ENCODE results near the gene RPS27L. TPM values are rescaled to one million over a fixed set of nuclear protein-coding genes. Genes with fewer than 3 reads are reported as not detected.

RPS27L gene
- total and polyA plus RNA-seq, 8 donors = 73.2 to 176 (median 127) TPM

DNA sequence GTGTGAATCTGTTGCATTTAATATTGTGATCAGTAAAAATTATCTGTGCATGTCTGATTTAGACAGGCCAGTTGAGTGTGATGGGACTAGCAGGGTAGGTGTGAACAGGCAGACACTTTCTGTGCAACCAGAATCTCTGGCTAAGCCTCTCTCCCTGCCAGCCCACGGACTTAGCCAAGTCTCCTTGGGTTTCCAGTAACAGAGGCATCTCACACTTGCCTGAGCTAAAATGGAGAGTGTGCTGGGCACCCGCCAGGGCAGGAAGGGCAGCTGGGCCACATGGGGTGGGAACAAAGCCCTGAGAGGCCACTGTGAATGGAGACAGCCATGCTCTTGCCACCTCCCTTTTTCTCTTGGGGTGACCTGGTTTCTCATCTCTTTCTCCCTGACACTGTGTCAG, 12.5 kb upstream of the RPS27L start:
- intact Hi-C loops (cut with DNase I) = no loop called here
- Histone ChIP-seq H3K27ac (no peak overlapping the region), H3K27me3 (no peaks in the 10 kb centered on the region), H3K36me3 (no peaks in the 10 kb centered on the region), H3K9me3 (no peaks in the 10 kb centered on the region), H3K4me3 (no peak overlapping the region), H3K4me1 (no peaks in the 10 kb centered on the region)
- FAIRE-seq (no peak), ATAC-seq (no peak), DNase-seq (no peak)
- TF ChIP-seq, protein P1, sequence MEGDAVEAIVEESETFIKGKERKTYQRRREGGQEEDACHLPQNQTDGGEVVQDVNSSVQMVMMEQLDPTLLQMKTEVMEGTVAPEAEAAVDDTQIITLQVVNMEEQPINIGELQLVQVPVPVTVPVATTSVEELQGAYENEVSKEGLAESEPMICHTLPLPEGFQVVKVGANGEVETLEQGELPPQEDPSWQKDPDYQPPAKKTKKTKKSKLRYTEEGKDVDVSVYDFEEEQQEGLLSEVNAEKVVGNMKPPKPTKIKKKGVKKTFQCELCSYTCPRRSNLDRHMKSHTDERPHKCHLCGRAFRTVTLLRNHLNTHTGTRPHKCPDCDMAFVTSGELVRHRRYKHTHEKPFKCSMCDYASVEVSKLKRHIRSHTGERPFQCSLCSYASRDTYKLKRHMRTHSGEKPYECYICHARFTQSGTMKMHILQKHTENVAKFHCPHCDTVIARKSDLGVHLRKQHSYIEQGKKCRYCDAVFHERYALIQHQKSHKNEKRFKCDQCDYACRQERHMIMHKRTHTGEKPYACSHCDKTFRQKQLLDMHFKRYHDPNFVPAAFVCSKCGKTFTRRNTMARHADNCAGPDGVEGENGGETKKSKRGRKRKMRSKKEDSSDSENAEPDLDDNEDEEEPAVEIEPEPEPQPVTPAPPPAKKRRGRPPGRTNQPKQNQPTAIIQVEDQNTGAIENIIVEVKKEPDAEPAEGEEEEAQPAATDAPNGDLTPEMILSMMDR (IDR thresholded peaks at IDR 0.05) = no peak
- 76 to 80% methylated on average over 2 of the region's 2 CpGs for WGBS, 2 donors

DNA sequence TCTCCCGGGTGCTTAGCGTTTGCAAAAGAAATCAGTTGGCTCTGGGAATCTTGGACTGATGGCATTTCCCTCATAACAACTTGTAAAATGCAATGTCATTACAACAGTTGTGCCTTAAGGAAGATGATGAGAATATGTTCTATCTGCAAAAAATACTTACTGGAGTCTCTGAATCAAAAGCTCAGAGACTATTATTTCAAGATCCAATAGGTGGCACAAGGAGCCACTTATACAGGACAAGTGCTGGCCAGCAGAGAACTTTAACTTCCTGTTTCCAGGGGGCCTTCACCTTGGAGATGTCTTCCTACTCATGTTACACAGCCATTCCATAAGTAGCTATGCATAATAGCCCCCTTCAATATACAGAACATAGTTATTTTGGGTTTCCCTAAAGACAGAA, 8.9 kb upstream of the RPS27L start:
- TF ChIP-seq, protein P1 (IDR thresholded peaks at IDR 0.05) = no peak
- no peaks in the 10 kb centered on the region for H3K9me3 ChIP-seq
- WGBS, 2 donors = 89% methylated on average over 2 of the region's 2 CpGs
- DNase-seq = no peak
- no peaks in the 10 kb centered on the region for H3K36me3 ChIP-seq
- ATAC-seq = no peak
- H3K27me3 ChIP-seq = no peaks in the 10 kb centered on the region
- H3K4me1 ChIP-seq = no peaks in the 10 kb centered on the region
- no peak overlapping the region for H3K4me3 ChIP-seq
- H3K27ac ChIP-seq = no peak overlapping the region
- no peak for FAIRE-seq
- intact Hi-C loops (cut with DNase I) = no loop called here

DNA sequence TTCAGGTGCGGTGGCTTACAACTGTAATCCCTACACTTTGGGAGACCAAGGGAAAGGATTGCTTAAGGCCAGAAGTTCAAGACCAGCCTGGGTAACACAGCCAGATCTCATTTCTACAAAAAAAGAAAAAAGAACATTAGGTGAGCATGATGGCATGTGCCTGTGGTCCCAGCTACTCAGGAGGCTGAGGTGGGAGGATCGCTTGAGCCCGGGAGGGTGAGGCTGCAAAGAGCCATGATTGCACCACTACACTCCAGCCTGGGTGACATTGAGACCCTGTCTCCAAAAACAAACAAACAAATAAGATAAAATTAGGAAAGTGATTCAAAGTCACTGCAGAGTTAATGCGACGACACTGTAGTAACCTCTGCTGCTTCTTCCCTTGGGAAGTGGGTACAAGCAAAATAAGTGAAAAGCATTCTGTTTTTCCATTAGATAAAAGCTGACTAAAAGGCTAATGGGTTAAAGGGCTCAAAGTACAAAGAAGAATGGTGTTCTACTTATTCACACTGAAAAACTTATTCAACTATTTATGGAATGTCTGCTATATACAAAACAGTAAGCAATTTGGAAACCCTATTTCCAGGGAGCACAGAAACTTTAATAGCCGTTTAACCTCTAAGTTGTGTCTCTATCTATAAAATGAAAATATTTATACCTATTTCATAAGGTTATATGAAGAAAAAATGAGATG, 8.0 kb upstream of the RPS27L start:
- ATAC-seq (no peak), DNase-seq (no peak), FAIRE-seq (no peak)
- Histone ChIP-seq H3K27ac (no peak overlapping the region), H3K27me3 (no peaks in the 10 kb centered on the region), H3K9me3 (no peaks in the 10 kb centered on the region), H3K36me3 (no peaks in the 10 kb centered on the region), H3K4me1 (no peaks in the 10 kb centered on the region), H3K4me3 (no peak overlapping the region)
- TF ChIP-seq, protein P1 (IDR thresholded peaks at IDR 0.05) = no peak
- 90 to 92% methylated on average over 6 of the region's 6 CpGs for WGBS, 2 donors
- intact Hi-C loops (cut with DNase I) = no loop called here

DNA sequence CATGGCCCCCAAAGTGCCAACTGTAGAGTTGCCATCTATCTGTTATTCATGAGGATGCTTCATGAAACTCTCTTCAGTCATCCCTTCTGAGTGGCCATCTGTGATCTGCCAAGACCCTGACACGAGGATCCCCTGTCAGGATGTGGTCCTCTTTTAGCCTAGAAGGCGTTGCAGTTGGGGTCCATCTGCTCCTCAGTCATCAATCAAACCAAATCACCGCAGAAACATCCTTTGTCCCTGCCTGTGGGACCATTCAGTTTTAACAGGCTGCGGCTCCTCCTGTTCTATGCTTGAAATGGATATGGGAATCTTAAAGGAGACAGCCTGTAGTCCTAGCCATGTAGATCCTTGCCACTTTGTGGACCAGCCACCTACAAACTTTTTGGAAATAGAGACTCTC, 5.9 kb upstream of the RPS27L start:
- FAIRE-seq (no peak), DNase-seq (no peak), ATAC-seq (no peak)
- no peaks in the 10 kb centered on the region for H3K36me3 ChIP-seq
- H3K27ac ChIP-seq = no peak overlapping the region
- WGBS, 2 donors = 84 to 85% methylated on average over 4 of the region's 4 CpGs
- no peaks in the 10 kb centered on the region for H3K9me3 ChIP-seq
- no peak overlapping the region for H3K4me3 ChIP-seq
- intact Hi-C loops (cut with DNase I) = no loop called here
- H3K27me3 ChIP-seq = no peaks in the 10 kb centered on the region
- TF ChIP-seq, protein P1 (IDR thresholded peaks at IDR 0.05) = no peak
- no peaks in the 10 kb centered on the region for H3K4me1 ChIP-seq

DNA sequence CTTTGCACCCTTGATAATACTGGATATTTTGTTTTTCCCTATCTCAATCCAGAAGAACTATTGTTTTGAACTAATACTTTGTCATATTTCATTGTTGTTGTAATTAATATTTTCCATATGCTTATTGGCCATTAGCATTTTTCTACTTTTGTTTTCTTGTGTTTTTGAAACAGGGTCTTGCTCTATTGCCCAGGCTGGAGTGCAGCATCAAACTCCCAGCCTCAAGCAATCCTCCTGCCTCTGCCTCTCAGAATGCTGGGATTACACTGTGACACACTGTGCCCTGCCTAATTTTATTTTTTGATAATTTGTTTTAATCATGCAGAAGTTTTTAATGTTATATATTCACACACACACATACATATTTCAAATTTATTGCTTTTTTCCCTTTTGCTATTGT, 3.4 kb upstream of the RPS27L start:
- no peaks in the 10 kb centered on the region for H3K4me1 ChIP-seq
- ATAC-seq (no peak), DNase-seq (no peak), FAIRE-seq (no peak)
- no peak overlapping the region for H3K4me3 ChIP-seq
- no peaks in the 10 kb centered on the region for H3K36me3 ChIP-seq
- H3K27me3 ChIP-seq = no peaks in the 10 kb centered on the region
- H3K27ac ChIP-seq = no peak overlapping the region
- no peaks in the 10 kb centered on the region for H3K9me3 ChIP-seq
- intact Hi-C loops (cut with DNase I) = no loop called here
- TF ChIP-seq, protein P1 (IDR thresholded peaks at IDR 0.05) = no peak
